HepG2 (cell line): ENCODE results near the gene GPN2. TPM values are rescaled to one million over a fixed set of nuclear protein-coding genes. Genes with fewer than 3 reads are reported as not detected.
A peak's percentile ranks its signal among the peaks of the same experiment; 100 is the strongest.

Experiments used
- FOXA3 ChIP-seq: IDR thresholded peaks from 2 replicates; pipeline ENCODE4 v1.6.1; 2016; ENCODE audit warnings: missing genetic modification reagents, missing compliant biosample characterization
- HNF4G ChIP-seq, 2 experiments: sonication (generic) in 1 of 2; formaldehyde crosslinking in 1 of 2; IDR thresholded peaks; 2 replicates each; pipeline versions ENCODE4 v1.4.0 to v1.6.1; 2011 to 2020; ENCODE audit warnings: borderline replicate concordance in 2 of 2, low read depth in 2 of 2, mild to moderate bottlenecking in 2 of 2, low read length in 1 of 2, missing genetic modification reagents in 1 of 2, moderate library complexity in 1 of 2
- ISX ChIP-seq: sonication (generic); formaldehyde crosslinking; conservative IDR thresholded peaks from 2 replicates; pipeline ENCODE4 v1.5.0; 2020; ENCODE audit warnings: missing genetic modification reagents
- KLF16 ChIP-seq, 2 experiments: sonication (generic) in 1 of 2; formaldehyde crosslinking in 1 of 2; IDR thresholded peaks; 2 replicates each; pipeline versions ENCODE4 v1.6.1 to v1.8.0; 2016 to 2023; ENCODE audit warnings: missing genetic modification reagents in 2 of 2, missing compliant biosample characterization in 1 of 2
- TEAD3 ChIP-seq: optimal IDR thresholded peaks from 2 replicates; pipeline ENCODE3; 2016; ENCODE audit warnings: borderline replicate concordance
- ZFP36L1 ChIP-seq: sonication (generic); formaldehyde crosslinking; IDR thresholded peaks from 2 replicates; pipeline ENCODE4 v1.8.0; 2022; ENCODE audit warnings: mild to moderate bottlenecking, missing genetic modification reagents, moderate library complexity
- ZFP82 ChIP-seq: sonication (generic); formaldehyde crosslinking; IDR thresholded peaks from 2 replicates; pipeline ENCODE4 v1.5.1; 2020; ENCODE audit warnings: mild to moderate bottlenecking, missing genetic modification reagents, borderline replicate concordance
- ZNF263 ChIP-seq: sonication (generic); formaldehyde crosslinking; IDR thresholded peaks from 2 replicates; pipeline ENCODE4 v1.4.0; 2020; ENCODE audit warnings: missing genetic modification reagents
- ZNF333 ChIP-seq: sonication (generic); formaldehyde crosslinking; IDR thresholded peaks from 2 replicates; pipeline ENCODE4 v1.4.0; 2020; ENCODE audit warnings: mild to moderate bottlenecking, missing genetic modification reagents, borderline replicate concordance
- ZNF558 ChIP-seq: sonication (generic); formaldehyde crosslinking; IDR thresholded peaks from 2 replicates; pipeline ENCODE4 v1.9.0; 2022; ENCODE audit warnings: mild to moderate bottlenecking, missing genetic modification reagents, borderline replicate concordance
- ZSCAN20 ChIP-seq: sonication (generic); formaldehyde crosslinking; IDR thresholded peaks from 2 replicates; pipeline ENCODE4 v1.4.0; 2020; ENCODE audit warnings: missing genetic modification reagents, mild to moderate bottlenecking, borderline replicate concordance
- polyA plus RNA-seq, 8 experiments: library from polyadenylated mRNA; depleted of rRNA in 3 of 8; stranded (reverse) in 7 of 8; unstranded in 1 of 8; fragments of >200 nt; fragmentation: Illumina TruSeq in 4 of 8; extraction: Trizol in 4 of 8; gene quantifications; 2 replicates each; pipeline versions ENCODE4 v1.2.1 to v1.2.3, GENCODE V29; 2011 to 2016; ENCODE audit warnings: low read depth in 4 of 8, missing spikeins in 1 of 8, mixed read lengths in 1 of 8; ENCODE audit not compliant: insufficient read depth in 1 of 8
- total RNA-seq, 5 experiments: library from RNA; depleted of rRNA; stranded (reverse); fragments of >200 nt; fragmentation: Illumina TruSeq; extraction: Trizol; gene quantifications; 2 replicates each; pipeline ENCODE4 v1.2.3, GENCODE V29; 2016; ENCODE audit warnings: low read depth in 1 of 5
- TF ChIP-seq, protein P1 (sequence below): sonication (generic); formaldehyde crosslinking; IDR thresholded peaks from 2 replicates; pipeline ENCODE4 v1.4.0; 2020; ENCODE audit warnings: missing genetic modification reagents, borderline replicate concordance
- TF ChIP-seq, protein P2 (sequence below): sonication (generic); formaldehyde crosslinking; IDR thresholded peaks from 2 replicates; pipeline ENCODE4 v1.4.0; 2020; ENCODE audit warnings: mild to moderate bottlenecking, missing genetic modification reagents
- TF ChIP-seq, protein P3 (sequence below): sonication (generic); formaldehyde crosslinking; IDR thresholded peaks from 2 replicates; pipeline ENCODE4 v1.5.0; 2020; ENCODE audit warnings: missing genetic modification reagents

Gene GPN2
- total and polyA plus RNA-seq, 2 of the 13 experiments (the other 11 are each of a cell fraction or from before 2014, with no cell fraction given): 19.3 to 38.9 TPM

DNA sequence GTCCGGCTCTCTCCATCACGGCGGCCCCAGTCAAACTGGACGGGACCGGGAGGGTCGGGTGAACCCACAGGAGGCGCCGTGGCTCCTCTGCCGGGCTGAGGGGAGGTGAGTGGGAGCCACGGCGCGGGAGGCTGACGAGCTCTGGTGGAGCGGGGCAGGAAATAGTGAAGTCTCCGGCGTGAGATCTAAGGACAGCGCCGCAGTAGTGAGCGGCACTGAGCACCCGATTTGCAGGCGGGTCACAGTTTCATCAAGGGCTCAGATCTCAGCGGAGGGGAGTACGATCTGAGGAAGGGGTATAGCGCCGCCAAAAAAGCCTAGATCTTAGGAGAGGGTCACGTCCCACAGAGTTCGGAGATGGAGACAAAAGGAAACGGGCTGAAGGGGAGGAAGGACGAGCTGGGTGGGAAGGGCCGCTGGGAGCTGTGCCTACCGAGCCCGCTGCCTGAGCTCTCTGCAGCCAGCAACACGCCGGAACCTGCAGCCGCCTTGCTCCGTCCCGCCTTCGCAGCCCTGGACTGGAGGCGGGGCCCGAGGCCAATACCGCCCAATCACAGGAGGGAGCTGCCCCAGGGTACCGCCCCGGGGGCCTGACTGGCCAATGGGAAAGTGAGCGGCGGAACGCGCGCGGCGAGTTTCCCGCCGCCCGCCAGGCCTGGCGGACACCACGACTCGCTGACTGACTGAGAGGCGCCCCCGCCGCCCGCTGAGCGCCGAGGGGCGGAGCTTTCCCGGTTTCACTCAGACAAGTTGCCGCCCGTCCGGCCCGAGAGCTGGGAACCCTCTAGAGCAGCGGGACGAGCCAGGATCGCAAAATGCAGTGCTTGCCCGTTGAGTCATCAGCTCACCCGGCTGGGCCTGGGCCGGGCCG is 25.2 kb downstream of the GPN2 start (continued):
- TF ChIP-seq, protein P1, sequence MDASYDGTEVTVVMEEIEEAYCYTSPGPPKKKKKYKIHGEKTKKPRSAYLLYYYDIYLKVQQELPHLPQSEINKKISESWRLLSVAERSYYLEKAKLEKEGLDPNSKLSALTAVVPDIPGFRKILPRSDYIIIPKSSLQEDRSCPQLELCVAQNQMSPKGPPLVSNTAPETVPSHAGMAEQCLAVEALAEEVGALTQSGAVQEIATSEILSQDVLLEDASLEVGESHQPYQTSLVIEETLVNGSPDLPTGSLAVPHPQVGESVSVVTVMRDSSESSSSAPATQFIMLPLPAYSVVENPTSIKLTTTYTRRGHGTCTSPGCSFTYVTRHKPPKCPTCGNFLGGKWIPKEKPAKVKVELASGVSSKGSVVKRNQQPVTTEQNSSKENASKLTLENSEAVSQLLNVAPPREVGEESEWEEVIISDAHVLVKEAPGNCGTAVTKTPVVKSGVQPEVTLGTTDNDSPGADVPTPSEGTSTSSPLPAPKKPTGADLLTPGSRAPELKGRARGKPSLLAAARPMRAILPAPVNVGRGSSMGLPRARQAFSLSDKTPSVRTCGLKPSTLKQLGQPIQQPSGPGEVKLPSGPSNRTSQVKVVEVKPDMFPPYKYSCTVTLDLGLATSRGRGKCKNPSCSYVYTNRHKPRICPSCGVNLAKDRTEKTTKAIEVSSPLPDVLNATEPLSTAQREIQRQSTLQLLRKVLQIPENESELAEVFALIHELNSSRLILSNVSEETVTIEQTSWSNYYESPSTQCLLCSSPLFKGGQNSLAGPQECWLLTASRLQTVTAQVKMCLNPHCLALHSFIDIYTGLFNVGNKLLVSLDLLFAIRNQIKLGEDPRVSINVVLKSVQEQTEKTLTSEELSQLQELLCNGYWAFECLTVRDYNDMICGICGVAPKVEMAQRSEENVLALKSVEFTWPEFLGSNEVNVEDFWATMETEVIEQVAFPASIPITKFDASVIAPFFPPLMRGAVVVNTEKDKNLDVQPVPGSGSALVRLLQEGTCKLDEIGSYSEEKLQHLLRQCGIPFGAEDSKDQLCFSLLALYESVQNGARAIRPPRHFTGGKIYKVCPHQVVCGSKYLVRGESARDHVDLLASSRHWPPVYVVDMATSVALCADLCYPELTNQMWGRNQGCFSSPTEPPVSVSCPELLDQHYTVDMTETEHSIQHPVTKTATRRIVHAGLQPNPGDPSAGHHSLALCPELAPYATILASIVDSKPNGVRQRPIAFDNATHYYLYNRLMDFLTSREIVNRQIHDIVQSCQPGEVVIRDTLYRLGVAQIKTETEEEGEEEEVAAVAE (CRISPR knock-in tag): peak; percentile 53; the same call in 1 of the 2 replicates
- TF ChIP-seq FOXA3 (CRISPR knock-in tag): 0 out of 2 replicates have a peak, but pooled peaks have one; percentile 4
- TF ChIP-seq HNF4G (IDR thresholded peaks at IDR 0.05; ENCODE audit: borderline replicate concordance, low read depth, low read length): no peak
- TF ChIP-seq HNF4G (CRISPR knock-in tag; IDR thresholded peaks at IDR 0.05; ENCODE audit: borderline replicate concordance, low read depth): no peak
- TF ChIP-seq ZFP36L1 (CRISPR knock-in tag): no peak
- TF ChIP-seq TEAD3 (CRISPR knock-in tag): peak; percentile 22
- TF ChIP-seq, protein P2, sequence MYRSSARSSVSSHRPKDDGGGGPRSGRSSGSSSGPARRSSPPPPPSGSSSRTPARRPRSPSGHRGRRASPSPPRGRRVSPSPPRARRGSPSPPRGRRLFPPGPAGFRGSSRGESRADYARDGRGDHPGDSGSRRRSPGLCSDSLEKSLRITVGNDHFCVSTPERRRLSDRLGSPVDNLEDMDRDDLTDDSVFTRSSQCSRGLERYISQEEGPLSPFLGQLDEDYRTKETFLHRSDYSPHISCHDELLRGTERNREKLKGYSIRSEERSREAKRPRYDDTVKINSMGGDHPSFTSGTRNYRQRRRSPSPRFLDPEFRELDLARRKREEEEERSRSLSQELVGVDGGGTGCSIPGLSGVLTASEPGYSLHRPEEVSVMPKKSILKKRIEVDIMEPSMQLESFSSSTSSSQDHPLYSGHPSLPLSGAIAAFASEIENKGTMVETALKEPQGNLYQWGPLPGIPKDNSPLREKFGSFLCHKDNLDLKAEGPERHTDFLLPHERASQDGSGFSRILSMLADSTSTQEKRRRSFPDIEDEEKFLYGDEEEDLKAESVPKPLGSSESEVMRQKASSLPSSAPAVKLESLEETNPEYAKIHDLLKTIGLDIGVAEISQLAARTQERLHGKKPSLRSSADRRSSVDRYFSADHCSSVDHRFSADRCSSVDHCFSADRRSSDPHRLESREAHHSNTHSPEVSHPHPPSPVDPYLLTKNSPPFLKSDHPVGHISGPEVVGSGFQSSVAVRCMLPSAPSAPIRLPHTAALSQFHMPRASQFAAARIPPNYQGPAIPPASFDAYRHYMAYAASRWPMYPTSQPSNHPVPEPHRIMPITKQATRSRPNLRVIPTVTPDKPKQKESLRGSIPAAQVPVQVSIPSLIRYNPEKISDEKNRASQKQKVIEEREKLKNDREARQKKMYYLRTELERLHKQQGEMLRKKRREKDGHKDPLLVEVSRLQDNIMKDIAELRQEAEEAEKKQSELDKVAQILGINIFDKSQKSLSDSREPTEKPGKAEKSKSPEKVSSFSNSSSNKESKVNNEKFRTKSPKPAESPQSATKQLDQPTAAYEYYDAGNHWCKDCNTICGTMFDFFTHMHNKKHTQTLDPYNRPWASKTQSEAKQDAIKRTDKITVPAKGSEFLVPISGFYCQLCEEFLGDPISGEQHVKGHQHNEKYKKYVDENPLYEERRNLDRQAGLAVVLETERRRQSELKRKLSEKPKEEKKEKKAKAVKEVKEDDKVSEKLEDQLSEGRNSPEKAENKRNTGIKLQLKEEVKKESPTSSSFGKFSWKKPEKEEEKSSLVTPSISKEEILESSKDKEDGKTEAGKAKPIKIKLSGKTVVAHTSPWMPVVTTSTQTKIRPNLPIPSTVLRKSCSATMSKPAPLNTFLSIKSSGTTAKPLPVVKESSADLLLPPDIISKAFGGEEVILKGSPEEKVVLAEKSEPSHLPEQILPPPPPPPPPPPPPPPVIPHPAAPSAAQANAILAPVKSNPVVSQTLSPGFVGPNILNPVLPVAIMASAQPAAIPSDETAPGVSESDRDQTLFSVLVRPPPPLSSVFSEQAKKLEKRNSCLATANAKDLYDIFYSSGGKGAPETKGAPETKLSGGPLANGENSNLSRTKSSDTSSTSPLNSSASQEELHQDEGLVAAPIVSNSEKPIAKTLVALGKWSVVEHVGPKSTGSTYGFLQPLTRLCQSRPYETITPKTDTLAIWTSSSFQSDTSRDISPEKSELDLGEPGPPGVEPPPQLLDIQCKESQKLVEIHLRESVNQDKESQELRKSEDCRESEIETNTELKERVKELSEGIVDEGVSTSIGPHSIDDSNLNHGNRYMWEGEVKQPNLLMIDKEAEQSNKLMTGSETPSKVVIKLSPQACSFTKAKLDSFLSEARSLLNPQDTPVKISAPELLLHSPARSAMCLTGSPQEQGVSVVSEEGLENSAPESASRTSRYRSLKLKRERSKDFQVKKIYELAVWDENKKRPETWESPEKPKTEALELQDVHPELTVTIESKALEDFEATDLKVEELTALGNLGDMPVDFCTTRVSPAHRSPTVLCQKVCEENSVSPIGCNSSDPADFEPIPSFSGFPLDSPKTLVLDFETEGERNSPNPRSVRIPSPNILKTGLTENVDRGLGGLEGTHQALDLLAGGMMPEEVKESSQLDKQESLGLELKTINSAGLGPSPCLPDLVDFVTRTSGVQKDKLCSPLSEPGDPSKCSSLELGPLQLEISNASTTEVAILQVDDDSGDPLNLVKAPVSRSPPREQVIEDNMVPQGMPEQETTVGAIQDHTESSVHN: no peak
- TF ChIP-seq ZNF558: peak; percentile 90; the same call in 1 of the 2 replicates
- TF ChIP-seq ZFP82 (CRISPR knock-in tag): no peak
- TF ChIP-seq KLF16 (CRISPR knock-in tag; IDR thresholded peaks at IDR 0.05): no peak; a peak in 1 of 4 replicates
- no peak for TF ChIP-seq ZNF333
- peak; percentile 59; the same call in 1 of the 2 replicates for TF ChIP-seq ZSCAN20
- peak; percentile 76 for TF ChIP-seq ZNF263 (CRISPR knock-in tag)
- TF ChIP-seq, protein P3, sequence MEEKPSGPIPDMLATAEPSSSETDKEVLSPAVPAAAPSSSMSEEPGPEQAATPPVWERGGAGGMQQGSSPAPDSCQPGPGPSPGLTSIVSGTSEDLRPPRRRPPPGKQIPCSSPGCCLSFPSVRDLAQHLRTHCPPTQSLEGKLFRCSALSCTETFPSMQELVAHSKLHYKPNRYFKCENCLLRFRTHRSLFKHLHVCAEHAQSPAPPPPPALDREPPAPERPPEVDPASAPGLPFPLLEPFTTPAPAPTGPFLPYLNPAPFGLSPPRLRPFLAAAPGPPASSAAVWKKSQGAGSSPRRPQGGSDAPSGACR (CRISPR knock-in tag): no peak
- TF ChIP-seq ISX (CRISPR knock-in tag): 0 out of 2 replicates have a peak, but pooled peaks have one; percentile 39
